GM10266 (cell line): ENCODE results near the gene NLRP1.

ENCODE experiments used
- DNase-seq: peaks from one replicate; pipeline ENCODE4 v3.0.0; 2012; ENCODE audit errors: extremely low spot score
- CTCF ChIP-seq: IDR thresholded peaks from 2 replicates; pipeline ENCODE4 v1.5.1; 2012; ENCODE audit warnings: mild to moderate bottlenecking, low read depth; ENCODE audit not compliant: control insufficient read depth, insufficient read depth; ENCODE audit errors: missing control alignments

The NLRP1 gene

GRCh38 chr17:5468075-5468473 lies 116.2 kb downstream of the NLRP1 start:
- DNase-seq = peak; percentile 26
- no peak for TF ChIP-seq CTCF

- no peak for TF ChIP-seq CTCF
- DNase-seq = no peak
These were observed 116.9 kb downstream of the NLRP1 start for GRCh38 chr17:5467416-5467815.

- no peak for DNase-seq
- no peak for TF ChIP-seq CTCF
These were observed 118.0 kb downstream of the NLRP1 start for GRCh38 chr17:5466295-5466694.

- TF ChIP-seq CTCF = no peak
- no peak for DNase-seq
These were observed 119.4 kb downstream of the NLRP1 start for GRCh38 chr17:5464717-5465507.
